Smooth muscle cell (in vitro differentiated cells): ENCODE results near the gene HOXB9. TPM values are rescaled to one million over a fixed set of nuclear protein-coding genes. Genes with fewer than 3 reads are reported as not detected.
A peak's percentile ranks its signal among the peaks of the same experiment; 100 is the strongest.

ENCODE experiments used
- DNase-seq: peaks from one replicate; lab custom pipeline; 2025; ENCODE audit not compliant: unreplicated experiment; lab: John Stamatoyannopoulos, UW
- H2AFZ ChIP-seq: fragments of 200-600 bp; sonication (generic); 2 replicates; pipeline ENCODE4 v1.6.0; 2016; ENCODE audit warnings: antibody characterized with exemption, low read depth, mild to moderate bottlenecking
- H3F3A ChIP-seq: fragments of 200-600 bp; sonication (generic); 2 replicates; pipeline ENCODE4 v1.6.0; 2017; ENCODE audit warnings: antibody characterized with exemption, low read depth
- H3K27ac ChIP-seq: fragments of 200-600 bp; sonication (generic); 2 replicates; pipeline ENCODE4 v1.5.1; 2016; ENCODE audit warnings: low read depth, mild to moderate bottlenecking
- H3K27me3 ChIP-seq: fragments of 200-600 bp; sonication (generic); 2 replicates; pipeline ENCODE4 v1.6.1; 2016; ENCODE audit warnings: low read depth, mild to moderate bottlenecking
- H3K36me3 ChIP-seq: fragments of 200-600 bp; sonication (generic); 2 replicates; pipeline ENCODE4 v1.5.1; 2016; ENCODE audit warnings: low read depth
- H3K4me1 ChIP-seq: fragments of 200-600 bp; sonication (generic); 2 replicates; pipeline ENCODE4 v1.5.1; 2016; ENCODE audit warnings: low read depth
- H3K4me2 ChIP-seq: fragments of 200-600 bp; sonication (generic); 2 replicates; pipeline ENCODE4 v1.6.0; 2016; ENCODE audit warnings: mild to moderate bottlenecking
- H3K4me3 ChIP-seq: fragments of 200-600 bp; sonication (generic); 2 replicates; pipeline ENCODE4 v1.5.1; 2016; ENCODE audit warnings: mild to moderate bottlenecking
- H3K79me2 ChIP-seq: fragments of 200-600 bp; sonication (generic); 2 replicates; pipeline ENCODE4 v1.6.0; 2016; ENCODE audit warnings: low read depth, mild to moderate bottlenecking
- H3K9ac ChIP-seq: fragments of 200-600 bp; sonication (generic); 2 replicates; pipeline ENCODE4 v1.6.0; 2016; ENCODE audit warnings: low read depth
- H3K9me3 ChIP-seq: fragments of 200-600 bp; sonication (generic); replicated peaks from 2 replicates; pipeline ENCODE4 v1.5.1; 2016; ENCODE audit warnings: low read depth
- H4K20me1 ChIP-seq: fragments of 200-600 bp; sonication (generic); 2 replicates; pipeline ENCODE4 v1.6.0; 2016; ENCODE audit warnings: low read depth
- WGBS: methylation state at CpG from one replicate; pipeline ENCODE4 v1.1.7; 2016; ENCODE audit warnings: low lambda C conversion rate; 5-methylcytosine and 5-hydroxymethylcytosine counted together
- polyA plus RNA-seq: library from polyadenylated mRNA; unstranded; fragments of >200 nt; fragmentation: Nextera tagmentation; extraction: Ambion mirVana; gene quantifications from 2 replicates; pipeline ENCODE4 v1.2.1, GENCODE V29; 2016
- total RNA-seq: library from RNA; depleted of rRNA; stranded (reverse); fragments of >200 nt; gene quantifications from 2 replicates; pipeline ENCODE4 v1.2.3, GENCODE V29; 2014
- TF ChIP-seq, protein P1 (sequence below): fragments of 200-600 bp; sonication (generic); IDR thresholded peaks from 2 replicates; pipeline ENCODE4 v1.5.1; 2017; ENCODE audit warnings: borderline replicate concordance, mild to moderate bottlenecking, antibody characterized with exemption; ENCODE audit not compliant: insufficient read depth, poor library complexity, severe bottlenecking

HOXB9 gene
- total and polyA plus RNA-seq, 2 experiments from 2014 or later, result 13.8 to 24.3 TPM

DNA sequence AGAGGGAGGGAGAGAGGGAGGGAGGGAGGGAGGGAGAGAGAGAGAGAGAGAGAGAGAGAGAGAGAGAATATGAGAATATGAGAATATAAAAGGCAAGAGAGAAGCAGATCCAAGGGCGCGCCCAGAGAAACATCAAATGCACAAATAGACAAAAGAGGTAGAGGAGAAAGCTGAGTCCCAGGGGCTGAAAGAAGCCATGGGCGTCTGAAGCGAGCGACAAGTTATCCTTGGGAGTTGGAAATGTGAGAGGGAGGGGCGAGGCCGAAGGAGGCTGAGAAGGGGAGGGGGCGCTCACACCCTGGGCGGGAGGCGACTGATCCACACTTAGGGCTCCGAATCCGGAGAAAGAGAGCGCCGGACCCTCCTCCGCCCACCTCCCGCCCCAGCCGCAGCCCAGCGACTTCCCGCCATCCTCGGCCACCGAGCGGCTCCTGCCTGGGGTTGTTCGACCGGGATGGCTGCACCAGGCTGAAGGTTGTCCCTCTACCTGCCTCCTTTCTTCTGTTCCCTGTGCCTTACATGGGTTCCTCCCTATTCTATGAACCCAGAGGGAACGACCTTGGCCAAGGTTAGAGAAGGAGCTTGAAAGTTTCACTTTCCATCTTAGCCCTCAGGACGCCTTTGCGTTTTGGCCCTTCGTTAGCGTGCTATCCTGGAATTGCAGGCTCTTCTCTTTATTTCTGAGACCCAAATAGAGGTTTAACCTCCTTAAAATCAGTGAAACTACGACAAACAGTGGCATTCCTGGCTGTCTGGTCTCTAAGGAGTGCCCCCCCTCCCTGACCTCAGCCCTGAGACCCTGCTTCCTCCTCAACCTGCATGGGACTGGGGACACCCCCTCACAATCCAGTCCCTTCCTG, 21.2 kb upstream of the HOXB9 start:
- TF ChIP-seq, protein P1, sequence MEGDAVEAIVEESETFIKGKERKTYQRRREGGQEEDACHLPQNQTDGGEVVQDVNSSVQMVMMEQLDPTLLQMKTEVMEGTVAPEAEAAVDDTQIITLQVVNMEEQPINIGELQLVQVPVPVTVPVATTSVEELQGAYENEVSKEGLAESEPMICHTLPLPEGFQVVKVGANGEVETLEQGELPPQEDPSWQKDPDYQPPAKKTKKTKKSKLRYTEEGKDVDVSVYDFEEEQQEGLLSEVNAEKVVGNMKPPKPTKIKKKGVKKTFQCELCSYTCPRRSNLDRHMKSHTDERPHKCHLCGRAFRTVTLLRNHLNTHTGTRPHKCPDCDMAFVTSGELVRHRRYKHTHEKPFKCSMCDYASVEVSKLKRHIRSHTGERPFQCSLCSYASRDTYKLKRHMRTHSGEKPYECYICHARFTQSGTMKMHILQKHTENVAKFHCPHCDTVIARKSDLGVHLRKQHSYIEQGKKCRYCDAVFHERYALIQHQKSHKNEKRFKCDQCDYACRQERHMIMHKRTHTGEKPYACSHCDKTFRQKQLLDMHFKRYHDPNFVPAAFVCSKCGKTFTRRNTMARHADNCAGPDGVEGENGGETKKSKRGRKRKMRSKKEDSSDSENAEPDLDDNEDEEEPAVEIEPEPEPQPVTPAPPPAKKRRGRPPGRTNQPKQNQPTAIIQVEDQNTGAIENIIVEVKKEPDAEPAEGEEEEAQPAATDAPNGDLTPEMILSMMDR, result no peak
- H3K9me3 ChIP-seq, result no peaks in the 10 kb centered on the region
- DNase-seq, result no peak
- peaks cover 89% of the 10 kb centered on the region for H3K79me2 ChIP-seq
- peaks cover 22% of the 10 kb centered on the region for H4K20me1 ChIP-seq
- peaks cover 27% of the 10 kb centered on the region for H3F3A ChIP-seq
- H3K4me1 ChIP-seq, result peaks cover 7% of the 10 kb centered on the region
- peak overlapping the region; percentile 92 for H3K27ac ChIP-seq
- peak overlapping the region; percentile 55 for H3K4me3 ChIP-seq
- no peaks in the 10 kb centered on the region for H3K36me3 ChIP-seq
- WGBS, result 3% methylated on average over 11 of the region's 30 CpGs
- peak overlapping the region; percentile 92 for H3K4me2 ChIP-seq
- no peaks in the 10 kb centered on the region for H3K27me3 ChIP-seq
- H2AFZ ChIP-seq, result peak overlapping the region; percentile 79
- peak overlapping the region; percentile 80 for H3K9ac ChIP-seq

DNA sequence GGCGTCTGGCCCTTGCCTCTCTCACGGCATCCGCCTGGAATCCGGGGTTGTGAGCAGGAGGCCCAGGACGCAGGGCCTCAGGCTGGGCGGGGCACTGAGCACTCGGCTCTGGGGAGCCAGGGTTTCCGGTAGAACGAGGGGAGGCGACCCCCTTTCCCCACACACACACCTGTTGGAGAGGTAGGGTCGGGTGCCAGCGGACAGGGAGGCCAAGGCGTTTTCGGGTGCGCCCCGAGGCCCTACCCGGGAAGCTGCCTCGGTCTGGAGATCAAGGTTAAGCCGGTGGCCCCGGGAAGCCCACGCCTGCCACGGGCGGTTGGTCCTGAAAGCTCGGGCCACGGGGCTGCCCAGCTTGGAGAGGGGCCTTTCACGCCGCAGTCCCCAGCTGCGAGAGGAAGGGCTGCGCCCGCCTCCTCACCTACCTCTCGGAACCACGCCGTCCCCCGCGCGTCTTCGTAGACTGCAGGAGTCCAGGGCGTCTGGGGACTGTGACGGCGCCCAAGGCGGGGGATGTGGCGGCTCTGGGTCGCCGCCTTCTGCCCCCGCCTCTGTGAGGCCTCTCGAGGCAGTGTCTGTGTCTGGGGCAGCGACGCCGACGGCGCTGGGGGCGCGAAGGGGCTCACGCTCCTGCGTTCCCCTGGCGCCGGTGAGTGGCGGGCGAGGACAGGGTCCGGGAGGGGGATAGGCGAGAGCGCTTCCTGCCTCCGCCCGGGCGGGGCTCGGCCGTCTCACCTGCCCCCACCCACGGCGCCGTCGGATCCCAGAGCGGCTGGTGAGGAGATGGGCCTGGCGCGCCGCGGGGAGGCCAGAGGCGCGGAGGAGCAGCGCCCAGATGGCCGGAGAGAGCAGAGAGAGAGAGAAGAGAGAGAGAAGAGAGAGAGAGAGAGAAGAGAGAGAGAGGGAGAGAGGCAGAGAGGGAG, 20.3 kb upstream of the HOXB9 start:
- Histone ChIP-seq H3K79me2 (peaks cover 89% of the 10 kb centered on the region), H3K4me3 (peak overlapping the region; percentile 55), H3K36me3 (no peaks in the 10 kb centered on the region), H4K20me1 (peaks cover 19% of the 10 kb centered on the region), H3K4me1 (peaks cover 7% of the 10 kb centered on the region), H3K27me3 (no peaks in the 10 kb centered on the region), H3K9ac (peak overlapping the region; percentile 80), H3K4me2 (peak overlapping the region; percentile 92), H2AFZ (peak overlapping the region; percentile 32), H3F3A (peaks cover 27% of the 10 kb centered on the region), H3K9me3 (no peaks in the 10 kb centered on the region), H3K27ac (peak overlapping the region; percentile 92)
- no peak for DNase-seq
- TF ChIP-seq, protein P1, result no peak
- under 1% methylated on average over 66 of the region's 80 CpGs for WGBS

DNA sequence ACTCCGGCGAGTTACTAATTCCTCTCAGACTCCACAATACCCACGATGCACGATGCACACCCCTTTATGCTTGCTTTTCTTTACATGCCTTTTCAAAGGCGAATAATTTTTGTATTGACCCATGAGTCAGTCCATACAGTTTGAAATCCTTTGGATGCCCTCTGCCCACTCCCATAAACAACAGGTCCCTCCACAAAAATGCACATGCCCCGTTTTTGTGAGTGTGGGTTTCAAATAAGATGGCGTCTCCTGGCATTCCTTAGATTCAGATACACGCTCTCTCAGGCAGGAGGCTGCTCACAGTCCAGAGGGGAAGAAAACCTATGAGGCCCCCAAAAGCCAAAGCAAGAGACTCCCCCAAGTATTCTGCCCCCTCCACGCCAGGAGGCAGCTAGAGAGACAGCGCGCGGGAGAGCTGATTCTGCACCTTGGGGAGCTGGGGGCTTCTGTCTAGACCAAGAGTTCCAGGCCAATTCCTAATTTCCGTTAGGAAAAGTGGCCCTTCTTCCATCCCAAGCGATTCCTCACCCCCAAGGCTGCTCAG, 19.6 kb upstream of the HOXB9 start:
- Histone ChIP-seq H3K79me2 (peaks cover 92% of the 10 kb centered on the region), H3K4me2 (peak overlapping the region; percentile 92), H2AFZ (peak overlapping the region; percentile 32), H3K27me3 (no peaks in the 10 kb centered on the region), H3K36me3 (no peaks in the 10 kb centered on the region), H4K20me1 (peaks cover 19% of the 10 kb centered on the region), H3F3A (peaks cover 27% of the 10 kb centered on the region), H3K4me3 (peak overlapping the region; percentile 55), H3K9me3 (no peaks in the 10 kb centered on the region), H3K4me1 (peaks cover 7% of the 10 kb centered on the region), H3K9ac (peak overlapping the region; percentile 80), H3K27ac (peak overlapping the region; percentile 92)
- WGBS, result 7% methylated on average over 14 of the region's 14 CpGs
- TF ChIP-seq, protein P1, result no peak
- no peak for DNase-seq
